Transverse colon (tissue), 4 donors: Measurements from ENCODE around the gene CHIT1. TPM values are rescaled to one million over a fixed set of nuclear protein-coding genes. Genes with fewer than 3 reads are reported as not detected.

Source experiments
- DNase-seq: peaks from one replicate; pipeline ENCODE4 v3.0.0-alpha.2; 2019
- H3K27ac ChIP-seq, 4 donors: fragments of 200-600 bp; sonication (generic); 2 replicates each; pipeline ENCODE4 v1.5.1; 2016 to 2018; ENCODE audit warnings: inconsistent platforms in 4 of 4
- H3K27me3 ChIP-seq: fragments of 200-600 bp; sonication (generic); 2 replicates; pipeline ENCODE4 v1.5.1; 2017; ENCODE audit warnings: inconsistent platforms
- H3K36me3 ChIP-seq, 4 donors: fragments of 200-600 bp; sonication (generic); 2 replicates each; pipeline ENCODE4 v1.5.1; 2017 to 2019; ENCODE audit warnings: inconsistent platforms in 4 of 4
- H3K4me1 ChIP-seq, 4 donors: fragments of 200-600 bp; sonication (generic); 2 replicates each; pipeline ENCODE4 v1.5.1; 2017 to 2020; ENCODE audit warnings: inconsistent platforms in 4 of 4
- H3K4me3 ChIP-seq, 4 donors: fragments of 200-600 bp; sonication (generic); 1 replicate in 1 of 4; 2 replicates in 3 of 4; pipeline versions ENCODE4 v1.5.1 to v1.6.1; 2017 to 2019; ENCODE audit warnings: inconsistent platforms in 4 of 4
- H3K9me3 ChIP-seq, 2 donors: fragments of 200-600 bp; sonication (generic); 2 replicates each; pipeline ENCODE4 v1.5.1; 2017 to 2019; ENCODE audit warnings: inconsistent platforms in 2 of 2
- CTCF ChIP-seq, 5 experiments: fragments of 200-600 bp in 3 of 5; fragments of 450-650 bp in 2 of 5; sonication (generic) in 3 of 5; IDR thresholded peaks; 1 replicate in 2 of 5; 2 replicates in 3 of 5; pipeline ENCODE4 v1.5.1; 2016 to 2017; ENCODE audit warnings: antibody characterized with exemption in 5 of 5, inconsistent platforms in 3 of 5, mild to moderate bottlenecking in 2 of 5, moderate library complexity in 1 of 5
- EP300 ChIP-seq: sonication (generic); formaldehyde crosslinking; IDR thresholded peaks from one replicate; pipeline ENCODE4 v1.6.1; 2017; ENCODE audit warnings: antibody characterized with exemption, low read depth
- POLR2A ChIP-seq: fragments of 450-650 bp; IDR thresholded peaks from one replicate; pipeline ENCODE4 v1.6.1; 2016; ENCODE audit warnings: antibody characterized with exemption, mild to moderate bottlenecking, moderate library complexity
- POLR2AphosphoS5 ChIP-seq, 3 donors: sonication (generic); formaldehyde crosslinking; IDR thresholded peaks; one replicate each; pipeline ENCODE4 v1.6.1; 2016; ENCODE audit warnings: antibody characterized with exemption in 3 of 3
- WGBS, 2 donors: methylation state at CpG; one replicate each; pipeline ENCODE4 v1.1.5; 2018; ENCODE audit warnings: low coverage in 1 of 2; 5-methylcytosine and 5-hydroxymethylcytosine counted together
- in situ Hi-C, 4 donors: fragments of 200-750 bp; cut with MboI; loops; one replicate each; pipeline versions ENCODE4 v1.15.0 to v1.15.1; 2017; ENCODE audit warnings: low sequenced_read_pairs in 3 of 4, low pct_ligation_motif_present in 1 of 4, low pct_unique_long_range_greater_than_20kb in 1 of 4
- intact Hi-C: fragments of 100-400 bp; cut with DNase I; formaldehyde crosslinking; loops from one replicate; pipeline ENCODE4 v1.15.1; 2023; ENCODE audit warnings: low total_unique reads
- total RNA-seq, 4 donors: library from RNA; depleted of rRNA; stranded (reverse); fragments of >200 nt; gene quantifications; one replicate each; pipeline ENCODE4 v1.1.0, GENCODE V29; 2016

The CHIT1 gene
- total RNA-seq, 4 donors from 2014 or later: 0.79 TPM; not detected in 3

- WGBS, 2 donors: 20 to 60% methylated on average over 2 to 4 of the region's 4 CpGs
- in situ Hi-C loops (no loop called here), intact Hi-C loops (no loop called here)
- no peak for DNase-seq
- no peaks in the 10 kb centered on the region for H3K36me3 ChIP-seq
- H3K9me3 ChIP-seq: no peaks in the 10 kb centered on the region
- no peaks in the 10 kb centered on the region for H3K27me3 ChIP-seq
- H3K4me3 ChIP-seq: no peak overlapping the region
- H3K27ac ChIP-seq: no peak overlapping the region
- TF ChIP-seq CTCF (IDR thresholded peaks at IDR 0.05): no peak
- TF ChIP-seq EP300: no peak
- no peak for TF ChIP-seq POLR2A
- no peak for TF ChIP-seq POLR2AphosphoS5 (IDR thresholded peaks at IDR 0.05)
- peaks cover 0 to 10% (median 0%) of the 10 kb centered on the region in 4 donors for H3K4me1 ChIP-seq
These were observed 40.7 kb downstream of the CHIT1 start for GRCh38 chr1:203188686-203189232.

- no peak overlapping the region for H3K27ac ChIP-seq
- peaks cover 0 to 10% (median 0%) of the 10 kb centered on the region in 4 donors for H3K4me1 ChIP-seq
- no peaks in the 10 kb centered on the region for H3K27me3 ChIP-seq
- intact Hi-C loops (no loop called here), in situ Hi-C loops (no loop called here)
- no peak overlapping the region for H3K4me3 ChIP-seq
- H3K36me3 ChIP-seq: no peaks in the 10 kb centered on the region
- no peak for TF ChIP-seq POLR2AphosphoS5 (IDR thresholded peaks at IDR 0.05)
- no peak for TF ChIP-seq CTCF (IDR thresholded peaks at IDR 0.05)
- no peak for TF ChIP-seq EP300
- TF ChIP-seq POLR2A: no peak
- H3K9me3 ChIP-seq: no peaks in the 10 kb centered on the region
- WGBS, 2 donors: 87 to 93% methylated on average over 3 of the region's 3 CpGs
- no peak for DNase-seq
These were observed 41.7 kb downstream of the CHIT1 start for GRCh38 chr1:203187689-203188264.

- Histone ChIP-seq H3K4me3 (no peak overlapping the region), H3K4me1 (peaks cover 0 to 10% (median 0%) of the 10 kb centered on the region in 4 donors), H3K9me3 (no peaks in the 10 kb centered on the region), H3K27me3 (no peaks in the 10 kb centered on the region), H3K27ac (no peak overlapping the region), H3K36me3 (no peaks in the 10 kb centered on the region)
- DNase-seq: no peak
- in situ Hi-C loops: no loop called here
- WGBS, 2 donors: 31 to 66% methylated on average over 2 to 7 of the region's 7 CpGs
- no peak for TF ChIP-seq POLR2AphosphoS5 (IDR thresholded peaks at IDR 0.05)
- TF ChIP-seq CTCF (IDR thresholded peaks at IDR 0.05): no peak
- TF ChIP-seq EP300: no peak
- TF ChIP-seq POLR2A: no peak
- intact Hi-C loops: no loop called here
These were observed 42.2 kb downstream of the CHIT1 start for GRCh38 chr1:203187304-203187685.

- Histone ChIP-seq H3K4me1 (peaks cover 0 to 10% (median 0%) of the 10 kb centered on the region in 4 donors), H3K4me3 (no peak within 1 kb of the TSS), H3K27ac (no peak within 1 kb of the TSS), H3K9me3 (no peaks in the 10 kb centered on the region), H3K36me3 (no peaks in the 10 kb centered on the region), H3K27me3 (no peaks in the 10 kb centered on the region)
- intact Hi-C loops (no loop called here), in situ Hi-C loops (no loop called here)
- 41 to 43% methylated on average over 8 to 14 of the region's 14 CpGs for WGBS, 2 donors
- TF ChIP-seq CTCF (IDR thresholded peaks at IDR 0.05): no peak
- no peak for TF ChIP-seq POLR2A
- TF ChIP-seq POLR2AphosphoS5 (IDR thresholded peaks at IDR 0.05): no peak
- TF ChIP-seq EP300: no peak
- peak; percentile 19 for DNase-seq
These were observed 42.8 kb downstream of the CHIT1 start, which contains the start of gene CHI3L1 for GRCh38 chr1:203186446-203187303. Gene CHI3L1, minus strand, starts transcription at chr1:203186704. Its CDS starts 81 bp downstream, at chr1:203186623.
